ENCODE data around the gene JAKMIP1.
"Not testable (repeated sequence)": the region's sequence is repeated elsewhere in the genome, so short reads cannot be mapped to it uniquely, and the experiment has no call there.

The JAKMIP1 gene

DNA sequence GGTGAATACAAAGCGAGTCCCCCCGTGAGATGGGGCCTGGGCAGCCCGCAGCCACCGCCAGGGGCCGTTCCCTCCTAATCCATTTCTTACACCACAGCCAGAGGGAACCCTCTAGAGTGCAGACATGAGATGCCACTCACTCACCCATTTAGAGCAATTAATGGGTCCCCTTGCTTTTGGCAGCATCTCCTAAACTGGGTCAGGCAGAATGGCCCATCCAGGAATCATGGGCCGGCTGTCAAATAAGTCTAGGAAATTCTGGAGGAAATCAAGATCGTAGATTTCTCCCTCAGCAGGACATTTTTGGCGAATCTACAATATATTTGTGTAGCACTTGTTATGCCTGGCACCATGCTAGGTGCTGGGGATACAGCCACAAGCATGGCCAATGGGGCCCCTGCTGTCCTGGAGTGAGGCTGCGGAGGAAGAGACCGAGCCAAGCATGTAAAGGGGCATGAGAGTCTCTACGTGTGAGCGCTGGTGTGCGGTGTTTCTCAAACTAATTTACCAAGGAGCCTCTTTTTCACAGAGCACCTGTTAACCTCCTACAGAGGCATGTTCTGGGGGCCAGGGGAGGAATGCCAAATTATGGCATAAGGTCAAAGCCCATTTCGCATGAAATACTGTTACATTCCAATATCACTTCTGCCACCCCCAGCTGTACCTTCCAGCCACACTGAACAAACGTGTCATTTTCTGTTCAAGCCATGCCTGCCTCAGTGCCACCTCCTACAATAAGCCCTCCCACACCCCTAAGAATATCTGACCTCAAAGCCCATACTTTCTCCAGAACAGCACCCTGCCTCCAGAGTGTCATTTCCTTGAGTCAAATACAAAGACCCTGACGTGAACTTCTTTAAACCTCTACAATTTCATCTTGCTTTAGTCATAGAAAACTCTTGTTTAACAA, 28.1 kb upstream of the JAKMIP1 start:
- no peak for DNase-seq

DNA sequence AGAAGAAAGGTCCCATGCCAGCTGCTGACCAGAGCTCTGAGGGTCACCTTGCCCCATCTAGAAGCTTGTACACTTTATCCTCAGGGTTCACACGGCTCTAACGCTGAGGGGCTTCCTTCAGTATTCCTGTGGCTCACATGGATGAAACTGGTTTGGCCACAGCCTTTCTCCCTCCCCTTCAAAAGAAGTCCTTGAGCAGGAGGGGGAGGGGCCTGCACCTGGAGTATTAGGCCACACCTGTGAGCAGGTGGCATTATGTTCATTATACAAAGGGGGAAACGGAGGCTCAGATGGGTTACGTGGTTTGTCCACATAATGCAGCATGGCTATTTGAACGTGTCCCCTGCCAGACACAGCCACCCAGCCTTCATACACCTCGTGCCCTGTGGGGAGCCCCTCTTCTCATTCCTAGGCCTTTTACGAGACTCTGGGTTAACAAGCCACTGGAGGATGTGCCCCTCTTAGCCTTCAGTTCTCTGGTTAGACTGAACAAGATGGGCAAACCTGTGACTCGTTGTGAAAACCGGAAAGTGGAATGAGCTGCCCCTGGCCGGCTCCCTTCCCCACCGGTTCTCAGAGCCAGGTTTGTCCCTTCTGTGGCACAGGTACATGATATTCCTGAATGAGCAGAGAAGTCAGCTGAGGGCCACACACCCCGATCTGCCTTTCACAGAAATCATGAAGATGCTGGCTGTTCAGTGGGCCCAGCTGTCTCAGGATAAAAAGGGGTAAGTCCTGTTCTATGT, 27.2 kb upstream of the JAKMIP1 start:
- peak; percentile 33 to 56 (median 46) for DNase-seq

DNA sequence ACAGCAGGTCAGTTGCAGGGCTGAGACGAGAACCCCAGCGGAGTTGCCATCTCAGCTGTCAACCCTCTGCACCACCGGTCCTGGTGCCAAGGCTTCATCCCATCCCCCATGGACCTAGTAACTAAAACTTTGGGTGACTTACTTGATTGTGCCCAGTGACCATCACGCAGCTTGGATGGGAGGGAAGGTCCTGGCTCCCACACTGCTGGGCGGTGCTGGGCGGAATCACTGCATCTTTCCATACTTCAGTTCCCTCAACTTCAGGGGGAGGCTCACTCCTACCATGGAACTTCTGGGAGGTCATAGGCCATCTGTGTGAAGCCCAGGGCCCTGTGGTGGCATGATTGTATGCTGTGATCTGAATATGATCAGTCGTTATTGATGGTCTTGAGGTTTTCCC, 26.2 kb upstream of the JAKMIP1 start:
- no peak for DNase-seq

DNA sequence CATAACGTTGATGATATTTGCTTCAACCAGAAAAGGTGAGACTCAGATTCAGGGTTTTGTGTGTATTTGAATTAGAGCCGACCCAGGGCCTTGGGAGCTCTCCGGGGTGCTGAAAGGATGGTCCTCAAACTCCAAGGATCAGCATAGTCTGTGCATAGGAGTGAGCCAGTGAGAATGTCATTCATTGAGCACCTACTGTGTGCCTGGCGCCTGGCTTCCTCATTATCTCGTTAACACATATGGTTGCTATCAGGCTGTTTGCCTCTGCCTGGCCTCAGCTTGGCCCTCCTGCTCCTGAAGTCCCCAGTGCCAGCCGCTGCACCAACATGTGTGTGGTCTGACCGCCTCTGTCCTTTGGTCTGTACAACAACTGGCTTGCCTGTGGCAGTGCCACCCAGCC, 25.1 kb upstream of the JAKMIP1 start:
- no peak for DNase-seq

DNA sequence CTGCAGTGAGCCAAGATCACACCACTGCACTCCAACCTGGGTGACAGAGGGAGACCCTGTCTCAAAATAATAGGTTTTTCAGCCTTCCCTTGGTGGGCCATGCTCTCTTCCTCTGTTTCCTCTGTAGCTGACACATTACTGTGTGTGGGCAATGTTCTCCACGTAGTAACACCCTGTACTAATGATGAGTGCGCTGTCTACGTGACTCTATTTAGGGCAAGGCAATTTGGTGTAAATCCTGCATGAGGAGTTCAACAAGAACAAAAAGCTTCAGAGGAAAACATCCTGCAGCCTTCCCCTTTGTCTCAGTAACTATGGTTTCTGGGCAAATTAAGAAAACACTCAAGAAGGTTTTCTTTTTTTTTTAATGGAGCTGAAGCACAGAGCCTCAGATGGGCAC, 24.4 kb upstream of the JAKMIP1 start:
- DNase-seq: peak in 2 of 3 experiments; percentile 22 to 54

DNA sequence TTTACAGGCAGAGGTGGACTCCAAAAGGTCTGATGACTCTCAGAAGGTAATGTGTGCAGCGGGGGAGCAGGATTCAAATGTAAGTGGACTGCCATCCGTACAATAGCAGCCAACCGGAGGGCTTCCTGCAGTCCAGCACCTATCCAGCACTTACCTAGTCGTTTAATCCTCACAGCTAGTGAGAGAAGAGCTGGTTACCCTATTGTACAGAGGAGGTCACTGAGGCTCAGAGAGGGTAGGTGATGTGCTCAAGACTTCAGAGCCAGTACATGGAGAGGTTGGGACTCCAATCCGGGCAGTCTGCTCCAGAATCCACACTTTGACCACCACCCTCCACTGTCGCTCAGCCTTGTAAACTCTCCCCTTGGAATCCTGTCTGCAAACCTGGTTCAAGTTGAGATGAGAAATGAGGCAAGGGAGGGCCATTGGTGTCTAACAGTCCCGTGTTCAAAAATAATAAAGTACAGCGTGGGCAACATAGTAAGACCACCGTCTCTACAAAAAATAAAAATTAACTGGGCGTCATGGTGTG, 22.5 kb upstream of the JAKMIP1 start:
- peak; percentile 31 to 57 (median 52) for DNase-seq

DNA sequence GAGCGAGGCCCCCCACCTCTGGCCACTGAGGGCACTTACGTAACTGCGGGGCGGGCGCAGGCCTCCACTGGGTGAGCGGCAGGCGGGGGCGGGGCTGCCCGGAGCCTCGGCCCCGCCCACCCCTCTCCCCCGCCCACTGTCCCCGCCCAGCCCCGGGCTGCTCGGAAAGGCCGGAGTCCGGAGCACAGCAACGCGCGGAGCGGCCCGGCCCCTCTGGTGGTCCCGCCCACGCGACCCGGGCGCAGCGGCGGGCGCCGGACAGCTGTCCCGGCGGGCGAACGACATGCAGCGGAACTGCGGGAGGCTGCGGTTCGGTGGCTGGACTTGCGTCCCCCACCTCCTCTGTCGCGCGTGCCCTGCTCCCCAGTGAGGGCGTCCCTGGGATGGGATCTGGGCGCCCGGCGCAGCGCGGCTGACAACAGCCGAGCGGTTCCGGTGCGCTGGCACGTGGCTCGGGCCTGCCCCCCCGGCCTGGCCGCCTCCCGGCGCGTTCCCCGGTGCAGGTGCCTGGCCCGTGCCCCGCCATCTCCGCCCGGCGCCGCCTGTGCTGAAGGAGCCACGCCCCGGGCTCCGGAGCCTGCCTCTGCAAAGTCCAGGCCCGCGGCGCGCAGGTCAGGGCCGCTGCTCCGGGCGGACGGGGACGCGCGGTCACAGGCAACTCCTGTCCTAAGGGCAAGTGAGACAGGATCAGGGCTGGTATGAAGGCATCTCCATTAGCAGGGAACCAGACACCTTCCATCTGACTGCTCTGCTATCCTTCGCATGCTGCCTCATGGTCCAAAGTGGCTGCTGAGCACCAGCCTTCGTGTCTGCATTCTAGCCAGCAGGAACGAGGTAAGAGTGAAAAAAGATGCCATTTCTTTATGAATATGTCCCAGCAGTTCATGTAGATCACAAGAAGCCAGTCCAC, 21.8 kb upstream of the JAKMIP1 start:
- DNase-seq: peak; percentile 84 to 95 (median 88)

DNA sequence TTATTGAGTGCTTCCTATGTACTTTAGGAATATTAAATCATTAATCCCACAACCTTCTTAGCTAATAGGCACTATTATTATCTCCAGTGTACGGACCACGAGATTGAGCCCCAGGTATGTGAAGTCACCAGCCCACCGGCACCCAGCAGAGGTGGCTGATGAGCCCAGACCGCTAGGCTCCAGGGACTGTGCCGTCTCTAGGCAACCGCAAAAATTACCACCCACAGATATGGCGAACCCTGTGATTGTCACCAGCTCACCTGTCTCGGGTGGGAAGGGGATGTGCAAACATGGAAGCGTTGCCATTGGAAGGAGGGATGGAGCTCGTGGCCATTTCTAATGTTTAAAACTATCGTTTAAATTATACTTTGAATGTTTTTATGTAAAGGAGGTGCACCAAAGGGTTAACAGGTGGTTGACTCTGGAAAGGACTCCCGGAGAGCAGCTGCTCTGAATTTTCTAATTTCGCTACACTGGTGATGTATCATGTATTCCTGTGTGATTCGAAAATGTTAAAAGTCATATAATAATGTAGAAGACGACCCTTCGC, 21.0 kb upstream of the JAKMIP1 start:
- DNase-seq: peak; percentile 48 to 99 (median 93)

DNA sequence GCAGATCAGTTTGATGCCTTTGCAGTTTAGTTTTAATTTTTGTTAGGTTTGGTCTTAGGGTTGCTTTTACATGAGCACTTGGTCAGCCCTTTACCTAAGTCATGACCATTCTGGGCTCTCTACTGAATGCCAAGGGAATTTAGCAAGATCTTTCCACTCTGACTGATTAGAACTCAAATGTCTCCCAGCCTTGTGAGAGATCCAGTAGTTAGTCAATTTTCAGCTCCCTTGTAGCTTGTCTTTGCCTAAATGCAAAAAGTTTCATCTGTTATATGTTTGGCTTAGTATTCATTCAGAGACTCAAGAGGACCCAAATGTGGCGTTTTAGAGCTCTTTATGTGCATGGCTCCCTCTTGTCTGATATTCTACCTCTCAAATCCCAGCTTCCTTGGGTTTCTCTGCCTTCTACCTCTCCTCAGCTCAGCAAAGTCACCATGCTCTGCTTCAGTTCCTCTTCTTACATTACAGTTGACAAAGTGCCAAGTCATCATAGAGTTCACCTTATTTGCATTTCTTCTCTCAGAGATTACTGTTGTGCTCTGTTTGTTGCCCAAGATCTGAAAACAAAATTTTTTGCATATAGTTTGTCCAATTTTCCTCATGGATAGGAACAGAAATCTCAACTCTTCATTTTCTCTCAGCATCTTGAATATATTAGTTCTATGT, 17.5 kb upstream of the JAKMIP1 start:
- peak in 1 of 3 experiments; percentile 41 for DNase-seq

DNA sequence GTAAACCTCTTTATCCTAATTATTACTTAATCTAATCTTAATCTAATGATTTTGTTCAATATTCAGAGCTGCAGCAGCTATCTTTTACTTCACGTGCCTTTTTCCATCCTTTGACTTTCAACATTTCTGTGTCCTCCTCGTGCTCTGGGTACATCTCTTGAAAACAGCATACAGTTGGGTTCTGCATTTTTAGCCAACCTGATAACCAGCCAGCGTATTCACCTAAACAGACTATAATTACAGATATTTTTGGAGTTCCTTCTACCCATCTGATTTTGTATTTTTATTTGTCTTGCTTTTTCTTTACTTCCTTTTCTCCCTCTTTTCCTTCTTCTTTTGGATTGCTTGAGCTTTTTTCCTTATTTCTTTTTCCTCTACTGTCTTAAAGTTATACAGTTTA, 16.2 kb upstream of the JAKMIP1 start:
- no peak for DNase-seq

DNA sequence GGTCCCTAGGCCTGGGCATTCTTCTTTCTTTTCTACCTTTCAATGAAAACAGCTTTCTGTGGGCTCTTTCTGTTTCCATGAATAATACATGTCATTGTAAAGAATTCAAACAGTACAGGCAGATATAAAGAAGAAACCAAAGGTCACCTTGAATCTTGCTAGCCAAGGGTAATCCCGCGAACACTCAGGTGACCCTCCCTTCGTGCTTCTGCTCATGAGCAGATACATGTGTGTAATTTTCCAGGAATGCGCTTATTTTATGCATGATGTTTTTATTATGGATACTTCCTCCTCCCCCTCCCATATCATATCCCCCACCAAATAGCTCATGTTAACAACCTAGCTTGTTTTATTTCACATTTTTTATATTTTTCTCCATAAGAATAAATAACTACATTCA, 9.6 kb upstream of the JAKMIP1 start:
- DNase-seq: no peak

DNA sequence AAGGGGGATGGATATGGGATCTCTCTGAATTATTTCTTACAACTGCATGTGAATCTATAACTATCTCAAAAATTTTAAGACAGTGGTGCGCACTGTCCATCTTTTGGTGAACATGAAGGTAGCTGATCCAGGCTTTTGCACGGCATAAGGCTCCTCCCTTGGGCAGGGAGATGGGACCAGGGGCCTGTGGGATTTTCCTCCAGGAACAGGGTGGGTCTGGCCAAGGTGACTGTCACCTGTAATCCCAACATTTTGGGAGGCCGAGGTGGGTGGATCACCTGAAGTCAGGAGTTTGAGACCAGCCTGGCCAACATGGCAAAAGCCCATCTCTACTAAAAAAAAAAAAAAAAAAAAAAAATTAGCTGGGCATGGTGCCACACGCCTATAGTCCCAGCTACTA, 8.9 kb upstream of the JAKMIP1 start:
- DNase-seq: not testable (repeated sequence)

DNA sequence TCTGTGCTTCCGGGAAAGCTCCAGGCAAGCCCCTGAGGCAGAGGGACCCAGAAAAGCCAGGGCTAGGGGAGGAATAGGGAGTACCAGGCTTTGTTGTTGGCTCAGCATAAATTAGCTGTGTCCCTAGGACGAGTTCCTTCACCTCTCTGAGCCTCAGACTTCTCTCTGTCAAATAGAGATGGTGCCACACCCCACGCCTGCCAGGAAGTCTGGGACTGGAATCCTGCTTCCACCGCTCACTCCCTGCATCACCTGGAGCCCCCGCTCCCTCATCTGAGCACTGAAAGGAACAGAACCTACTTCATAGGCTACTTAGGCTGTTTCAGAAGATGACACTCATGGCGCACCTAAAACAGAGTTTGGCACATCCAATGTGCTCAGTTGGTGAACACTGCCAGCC, 8.1 kb upstream of the JAKMIP1 start:
- no peak for DNase-seq

DNA sequence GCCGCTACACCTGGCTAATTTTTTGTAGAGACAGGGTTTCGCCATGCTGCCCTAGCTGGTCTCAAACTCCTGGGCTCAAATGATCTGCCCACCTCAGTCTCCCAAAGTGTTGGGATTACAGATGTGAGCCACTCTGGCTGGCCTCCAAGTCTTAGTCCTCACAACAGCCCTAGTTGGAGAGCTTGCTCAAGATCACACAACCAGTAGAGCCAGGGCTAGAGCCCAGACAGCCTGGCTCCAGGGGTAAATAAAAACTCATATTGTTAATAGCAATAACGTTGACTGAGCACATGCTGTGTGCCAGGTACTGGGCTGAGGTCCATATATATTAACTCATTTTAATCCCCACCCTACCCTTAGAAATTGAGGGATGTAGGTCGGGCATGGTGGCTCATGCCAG, 7.3 kb upstream of the JAKMIP1 start:
- DNase-seq: no peak

DNA sequence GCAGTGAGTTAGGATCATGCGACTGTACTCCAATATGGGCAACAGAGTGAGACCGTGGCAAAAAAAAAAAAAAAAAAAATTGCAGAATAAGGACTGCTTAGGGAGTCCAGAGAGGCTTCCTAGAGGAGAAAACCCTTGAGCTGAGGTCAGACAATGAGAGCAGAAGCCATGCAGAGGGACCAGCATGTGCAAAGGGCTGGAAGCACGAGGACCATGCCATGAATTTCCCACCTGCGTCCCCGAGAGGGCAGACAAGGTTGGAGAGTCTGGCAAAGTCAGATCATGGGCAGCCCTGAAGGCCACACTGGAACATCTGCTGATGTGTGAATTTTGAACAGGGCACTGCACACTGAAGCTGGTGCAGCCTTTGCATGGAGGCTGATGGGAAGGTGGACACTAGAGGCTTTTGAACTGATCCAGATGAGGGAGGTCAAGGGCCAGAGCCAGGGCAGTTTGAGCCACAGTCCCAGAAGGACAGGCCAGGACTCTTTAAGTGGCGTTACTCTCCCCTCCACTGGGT, 6.5 kb upstream of the JAKMIP1 start:
- no peak for DNase-seq

DNA sequence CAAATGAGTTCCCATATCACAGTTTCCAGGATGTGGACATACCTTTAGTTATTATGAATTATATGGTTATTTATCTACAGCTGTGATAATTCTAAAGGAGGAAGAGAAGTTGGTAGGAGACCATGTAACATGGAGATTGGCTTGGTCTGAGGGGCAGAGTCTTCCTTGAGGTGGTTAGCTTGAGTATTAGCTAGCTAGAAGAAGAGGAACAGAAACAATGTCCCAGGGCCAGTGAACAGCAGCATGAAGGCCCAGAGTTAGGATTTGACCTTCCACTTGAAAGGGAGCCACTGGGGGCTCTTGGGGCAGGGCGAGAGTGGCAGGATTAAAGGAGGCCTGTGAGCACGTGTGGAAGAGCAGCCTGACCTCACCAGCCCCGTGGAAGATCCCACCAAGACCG, 5.6 kb upstream of the JAKMIP1 start:
- DNase-seq: no peak

DNA sequence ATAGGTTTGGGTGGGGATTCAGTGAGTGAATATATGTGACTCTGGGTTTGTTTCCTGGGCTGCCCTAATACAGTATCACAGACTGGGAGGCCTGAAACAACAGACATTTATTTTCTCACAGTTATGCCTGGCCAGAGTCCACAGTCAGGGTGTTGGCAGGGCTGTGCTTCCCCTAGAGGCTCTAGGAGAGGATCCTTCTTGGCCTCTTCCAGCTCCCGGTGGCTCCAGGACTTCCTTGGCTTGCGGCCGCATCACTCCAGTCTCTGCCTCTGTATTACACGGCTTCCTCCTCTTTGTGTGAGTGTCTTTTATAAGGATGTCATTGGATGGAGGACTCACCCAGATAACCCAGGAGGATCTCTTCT, 5.2 kb upstream of the JAKMIP1 start:
- no peak for DNase-seq

DNA sequence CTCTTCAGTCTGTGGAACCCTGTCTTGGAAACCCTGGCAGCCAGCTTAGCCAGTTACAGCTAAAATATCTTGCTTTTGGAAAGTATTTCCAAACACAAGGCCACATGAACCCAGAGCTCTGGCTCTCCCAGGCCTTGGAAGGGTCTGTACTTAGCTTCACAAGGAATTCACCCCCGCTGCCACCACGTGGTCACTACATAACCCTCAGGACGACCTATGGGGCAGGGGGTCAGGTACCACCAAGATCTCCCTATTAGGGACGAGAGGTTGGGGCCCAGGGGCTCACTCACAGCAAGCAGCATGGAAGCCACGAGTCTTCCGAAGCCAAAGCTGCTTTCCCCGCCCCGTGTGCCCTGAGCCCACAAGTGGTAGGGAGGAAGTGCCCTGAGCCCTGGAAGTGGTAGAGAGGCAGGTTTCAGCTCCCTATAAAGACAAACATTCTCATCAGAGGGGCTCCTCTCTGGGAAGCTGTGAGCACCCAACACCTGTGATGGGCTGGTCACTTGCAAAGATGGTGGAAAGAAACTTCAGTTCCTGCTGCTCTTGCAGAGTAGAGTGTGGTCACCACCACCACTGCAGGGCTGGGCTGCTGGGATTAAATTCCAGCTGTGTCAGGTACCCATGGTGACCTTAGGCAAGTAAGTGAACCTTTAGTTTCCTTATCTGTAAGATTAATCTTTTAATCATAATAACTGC, 4.7 kb upstream of the JAKMIP1 start:
- DNase-seq: no peak

DNA sequence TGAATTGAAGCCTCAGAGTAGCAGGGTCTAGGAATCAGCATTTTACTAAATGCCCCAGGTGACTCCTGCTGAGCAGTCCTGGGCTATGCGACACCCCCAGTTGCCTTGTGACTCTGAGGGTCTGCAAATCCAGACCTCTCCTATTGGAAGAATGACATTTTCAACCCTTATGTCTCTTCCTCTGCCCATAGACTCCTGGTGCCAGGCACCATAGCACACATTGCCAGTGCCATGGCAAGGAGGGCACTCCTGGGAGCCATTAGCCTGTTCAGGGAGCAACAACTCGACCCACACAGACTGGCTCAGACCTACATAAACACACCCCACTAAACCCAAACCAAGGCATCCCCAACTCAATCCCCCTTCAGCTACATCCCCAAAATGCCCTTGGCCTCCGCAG, 3.7 kb upstream of the JAKMIP1 start:
- DNase-seq: no peak

DNA sequence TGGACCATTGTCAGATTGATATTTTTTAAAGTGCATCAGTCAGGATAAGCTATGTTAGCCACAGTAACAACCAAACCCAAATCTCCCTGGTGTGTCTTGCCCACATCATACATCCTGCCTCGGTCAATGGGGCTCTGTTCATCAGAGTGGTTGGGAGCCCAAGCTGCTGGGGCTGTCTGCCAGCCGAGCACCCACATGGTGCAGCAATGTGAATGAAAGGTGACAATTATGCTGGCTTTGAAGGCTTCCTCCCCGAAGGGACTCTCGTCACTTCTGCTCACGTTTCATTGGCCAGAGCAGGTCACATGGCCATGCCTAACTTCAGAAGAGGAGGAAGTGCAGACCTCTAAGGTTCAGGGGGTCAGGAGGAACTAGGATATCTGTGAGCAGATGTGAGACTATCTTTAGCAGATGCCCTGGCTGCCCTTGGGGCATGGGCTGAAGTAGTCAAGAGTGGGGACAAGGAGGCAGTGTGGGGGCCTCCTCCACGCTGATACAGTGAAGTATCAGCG, 1.3 kb upstream of the JAKMIP1 start:
- peak in 1 of 3 experiments; percentile 8 for DNase-seq

DNA sequence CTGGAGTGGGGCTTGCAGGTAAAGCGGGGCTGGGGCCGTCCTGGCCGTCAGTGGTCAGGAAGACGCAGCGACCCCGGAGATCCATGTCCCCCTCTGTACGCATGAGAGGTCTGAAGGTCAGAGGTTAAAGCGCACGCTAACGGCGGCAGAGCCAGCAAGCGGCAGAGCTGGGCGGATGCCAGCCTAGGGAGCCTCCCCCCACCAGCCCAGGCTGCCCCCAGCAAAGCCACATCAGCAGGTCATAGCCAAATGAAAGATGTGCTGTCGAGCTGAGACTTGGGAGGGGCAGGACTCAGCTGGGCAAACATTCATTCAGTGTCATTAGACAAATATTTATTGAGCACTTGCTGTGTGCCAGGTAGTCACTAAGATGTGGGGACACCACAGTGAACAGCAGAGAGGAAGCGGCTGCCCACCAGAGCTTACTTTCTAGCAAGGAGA, 593 bp upstream of the JAKMIP1 start:
- DNase-seq: peak in 2 of 3 experiments; percentile 67 to 71

Measured in NCI-H1417 (cell line).